ENCODE results near the gene METRNL. TPM values are rescaled to one million over a fixed set of nuclear protein-coding genes. Genes with fewer than 3 reads are reported as not detected.

METRNL gene
- total and polyA plus RNA-seq, 4 donors: 0.67 to 9.0 (median 8.6) TPM

DNA sequence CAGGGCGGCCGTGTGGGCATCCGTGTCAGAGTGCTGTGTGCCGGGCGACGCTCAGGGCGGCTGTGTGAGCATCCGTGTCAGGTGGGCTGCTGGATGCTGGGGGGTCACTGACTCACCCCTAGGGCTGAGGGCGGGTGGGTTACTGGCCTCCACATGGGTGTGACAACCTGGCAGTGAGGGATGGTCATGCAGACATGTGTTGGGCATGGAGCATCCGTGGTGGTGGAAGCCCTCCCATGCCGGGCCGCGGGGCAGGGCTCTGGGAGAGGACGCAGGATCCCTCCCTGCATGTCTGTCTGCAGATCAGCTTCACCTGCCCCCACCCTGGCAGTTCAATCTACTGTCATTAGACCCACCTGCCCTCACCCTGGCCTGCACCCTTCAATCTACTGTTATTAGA, 56.3 kb downstream of the METRNL start:
- Histone ChIP-seq H3K9me3 (ENCODE audit: control insufficient read depth in 4 of 4, low read length in 3 of 4) (no peaks in the 10 kb centered on the region), H3K36me3 (ENCODE audit: control insufficient read depth in 4 of 4, insufficient read depth in 3 of 4, low read depth in 1 of 4, low read length in 3 of 4) (no peaks in the 10 kb centered on the region), H3K27ac (ENCODE audit: low read depth in 1 of 2, low read length in 2 of 2) (no peak overlapping the region), H3K27me3 (ENCODE audit: control insufficient read depth in 4 of 4, insufficient read depth in 4 of 4, low read length in 3 of 4) (no peaks in the 10 kb centered on the region), H3K4me3 (ENCODE audit: low read depth in 1 of 3, low read length in 3 of 3) (no peak overlapping the region), H3K4me1 (ENCODE audit: control insufficient read depth in 4 of 4, insufficient read depth in 4 of 4, low read length in 3 of 4) (no peaks in the 10 kb centered on the region), H3K9ac (ENCODE audit: low read depth in 1 of 2, low read length in 2 of 2) (no peak overlapping the region)
- no peak for DNase-seq (ENCODE audit: low spot score)
- TF ChIP-seq NR2F2 (IDR thresholded peaks at IDR 0.05) (no peak), SP1 (IDR thresholded peaks at IDR 0.05) (no peak), JUND (IDR thresholded peaks at IDR 0.05) (no peak), FOXA1 (IDR thresholded peaks at IDR 0.05) (no peak), HNF4A (conservative IDR thresholded peaks at IDR 0.05) (no peak), EGR1 (IDR thresholded peaks at IDR 0.05; ENCODE audit: low read depth in 2 of 2) (no peak), HNF4G (IDR thresholded peaks at IDR 0.05) (no peak), FOXA2 (IDR thresholded peaks at IDR 0.05) (no peak), RXRA (IDR thresholded peaks at IDR 0.05) (no peak)
- WGBS: 92% methylated on average over 14 of the region's 14 CpGs

DNA sequence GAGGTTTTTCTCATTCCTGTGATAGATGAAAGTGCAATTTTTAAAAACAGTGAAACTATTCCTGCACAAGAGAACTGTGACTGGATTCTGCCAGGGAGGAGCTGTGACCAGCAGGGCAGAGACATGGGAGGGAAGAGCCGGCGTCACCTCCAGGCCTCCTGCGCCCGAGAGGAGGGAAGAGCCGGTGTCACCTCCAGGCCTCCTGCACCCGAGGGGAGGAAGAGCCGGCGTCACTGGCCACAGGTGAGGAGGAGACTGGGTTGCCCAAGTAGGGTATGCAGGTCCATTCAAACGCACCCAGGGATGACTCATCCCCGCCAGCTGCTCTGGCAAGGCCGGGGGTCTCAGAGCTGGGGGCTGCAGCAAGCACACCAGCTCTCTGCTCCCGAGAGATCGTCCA, 56.7 kb downstream of the METRNL start:
- Histone ChIP-seq H3K9ac (ENCODE audit: low read depth in 1 of 2, low read length in 2 of 2) (no peak overlapping the region), H3K4me1 (ENCODE audit: control insufficient read depth in 4 of 4, insufficient read depth in 4 of 4, low read length in 3 of 4) (no peaks in the 10 kb centered on the region), H3K36me3 (ENCODE audit: control insufficient read depth in 4 of 4, insufficient read depth in 3 of 4, low read depth in 1 of 4, low read length in 3 of 4) (no peaks in the 10 kb centered on the region), H3K9me3 (ENCODE audit: control insufficient read depth in 4 of 4, low read length in 3 of 4) (no peaks in the 10 kb centered on the region), H3K27ac (ENCODE audit: low read depth in 1 of 2, low read length in 2 of 2) (no peak overlapping the region), H3K4me3 (ENCODE audit: low read depth in 1 of 3, low read length in 3 of 3) (no peak overlapping the region), H3K27me3 (ENCODE audit: control insufficient read depth in 4 of 4, insufficient read depth in 4 of 4, low read length in 3 of 4) (no peaks in the 10 kb centered on the region)
- DNase-seq (ENCODE audit: low spot score): no peak
- 83% methylated on average over 13 of the region's 13 CpGs for WGBS
- TF ChIP-seq GABPA (IDR thresholded peaks at IDR 0.05 in 1 of 2, conservative IDR thresholded peaks at IDR 0.05 in 1 of 2) (no peak), NR2F2 (IDR thresholded peaks at IDR 0.05) (no peak), HNF4A (conservative IDR thresholded peaks at IDR 0.05) (no peak), RXRA (IDR thresholded peaks at IDR 0.05) (no peak), RAD21 (IDR thresholded peaks at IDR 0.05) (no peak), YY1 (IDR thresholded peaks at IDR 0.05) (no peak), HNF4G (IDR thresholded peaks at IDR 0.05) (no peak), FOXA2 (IDR thresholded peaks at IDR 0.05) (no peak), FOXA1 (IDR thresholded peaks at IDR 0.05) (no peak), SP1 (IDR thresholded peaks at IDR 0.05) (no peak), JUND (IDR thresholded peaks at IDR 0.05) (no peak), EGR1 (IDR thresholded peaks at IDR 0.05; ENCODE audit: low read depth in 2 of 2) (no peak)
- TF ChIP-seq, protein P1, sequence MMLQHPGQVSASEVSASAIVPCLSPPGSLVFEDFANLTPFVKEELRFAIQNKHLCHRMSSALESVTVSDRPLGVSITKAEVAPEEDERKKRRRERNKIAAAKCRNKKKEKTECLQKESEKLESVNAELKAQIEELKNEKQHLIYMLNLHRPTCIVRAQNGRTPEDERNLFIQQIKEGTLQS (IDR thresholded peaks at IDR 0.05): no peak
- TF ChIP-seq, protein P2, sequence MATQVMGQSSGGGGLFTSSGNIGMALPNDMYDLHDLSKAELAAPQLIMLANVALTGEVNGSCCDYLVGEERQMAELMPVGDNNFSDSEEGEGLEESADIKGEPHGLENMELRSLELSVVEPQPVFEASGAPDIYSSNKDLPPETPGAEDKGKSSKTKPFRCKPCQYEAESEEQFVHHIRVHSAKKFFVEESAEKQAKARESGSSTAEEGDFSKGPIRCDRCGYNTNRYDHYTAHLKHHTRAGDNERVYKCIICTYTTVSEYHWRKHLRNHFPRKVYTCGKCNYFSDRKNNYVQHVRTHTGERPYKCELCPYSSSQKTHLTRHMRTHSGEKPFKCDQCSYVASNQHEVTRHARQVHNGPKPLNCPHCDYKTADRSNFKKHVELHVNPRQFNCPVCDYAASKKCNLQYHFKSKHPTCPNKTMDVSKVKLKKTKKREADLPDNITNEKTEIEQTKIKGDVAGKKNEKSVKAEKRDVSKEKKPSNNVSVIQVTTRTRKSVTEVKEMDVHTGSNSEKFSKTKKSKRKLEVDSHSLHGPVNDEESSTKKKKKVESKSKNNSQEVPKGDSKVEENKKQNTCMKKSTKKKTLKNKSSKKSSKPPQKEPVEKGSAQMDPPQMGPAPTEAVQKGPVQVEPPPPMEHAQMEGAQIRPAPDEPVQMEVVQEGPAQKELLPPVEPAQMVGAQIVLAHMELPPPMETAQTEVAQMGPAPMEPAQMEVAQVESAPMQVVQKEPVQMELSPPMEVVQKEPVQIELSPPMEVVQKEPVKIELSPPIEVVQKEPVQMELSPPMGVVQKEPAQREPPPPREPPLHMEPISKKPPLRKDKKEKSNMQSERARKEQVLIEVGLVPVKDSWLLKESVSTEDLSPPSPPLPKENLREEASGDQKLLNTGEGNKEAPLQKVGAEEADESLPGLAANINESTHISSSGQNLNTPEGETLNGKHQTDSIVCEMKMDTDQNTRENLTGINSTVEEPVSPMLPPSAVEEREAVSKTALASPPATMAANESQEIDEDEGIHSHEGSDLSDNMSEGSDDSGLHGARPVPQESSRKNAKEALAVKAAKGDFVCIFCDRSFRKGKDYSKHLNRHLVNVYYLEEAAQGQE (IDR thresholded peaks at IDR 0.05): no peak
- TF ChIP-seq, protein P3, sequence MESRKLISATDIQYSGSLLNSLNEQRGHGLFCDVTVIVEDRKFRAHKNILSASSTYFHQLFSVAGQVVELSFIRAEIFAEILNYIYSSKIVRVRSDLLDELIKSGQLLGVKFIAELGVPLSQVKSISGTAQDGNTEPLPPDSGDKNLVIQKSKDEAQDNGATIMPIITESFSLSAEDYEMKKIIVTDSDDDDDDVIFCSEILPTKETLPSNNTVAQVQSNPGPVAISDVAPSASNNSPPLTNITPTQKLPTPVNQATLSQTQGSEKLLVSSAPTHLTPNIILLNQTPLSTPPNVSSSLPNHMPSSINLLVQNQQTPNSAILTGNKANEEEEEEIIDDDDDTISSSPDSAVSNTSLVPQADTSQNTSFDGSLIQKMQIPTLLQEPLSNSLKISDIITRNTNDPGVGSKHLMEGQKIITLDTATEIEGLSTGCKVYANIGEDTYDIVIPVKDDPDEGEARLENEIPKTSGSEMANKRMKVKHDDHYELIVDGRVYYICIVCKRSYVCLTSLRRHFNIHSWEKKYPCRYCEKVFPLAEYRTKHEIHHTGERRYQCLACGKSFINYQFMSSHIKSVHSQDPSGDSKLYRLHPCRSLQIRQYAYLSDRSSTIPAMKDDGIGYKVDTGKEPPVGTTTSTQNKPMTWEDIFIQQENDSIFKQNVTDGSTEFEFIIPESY (IDR thresholded peaks at IDR 0.05): no peak
- TF ChIP-seq, protein P4, sequence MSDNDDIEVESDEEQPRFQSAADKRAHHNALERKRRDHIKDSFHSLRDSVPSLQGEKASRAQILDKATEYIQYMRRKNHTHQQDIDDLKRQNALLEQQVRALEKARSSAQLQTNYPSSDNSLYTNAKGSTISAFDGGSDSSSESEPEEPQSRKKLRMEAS (IDR thresholded peaks at IDR 0.05): no peak
- TF ChIP-seq, protein P5, sequence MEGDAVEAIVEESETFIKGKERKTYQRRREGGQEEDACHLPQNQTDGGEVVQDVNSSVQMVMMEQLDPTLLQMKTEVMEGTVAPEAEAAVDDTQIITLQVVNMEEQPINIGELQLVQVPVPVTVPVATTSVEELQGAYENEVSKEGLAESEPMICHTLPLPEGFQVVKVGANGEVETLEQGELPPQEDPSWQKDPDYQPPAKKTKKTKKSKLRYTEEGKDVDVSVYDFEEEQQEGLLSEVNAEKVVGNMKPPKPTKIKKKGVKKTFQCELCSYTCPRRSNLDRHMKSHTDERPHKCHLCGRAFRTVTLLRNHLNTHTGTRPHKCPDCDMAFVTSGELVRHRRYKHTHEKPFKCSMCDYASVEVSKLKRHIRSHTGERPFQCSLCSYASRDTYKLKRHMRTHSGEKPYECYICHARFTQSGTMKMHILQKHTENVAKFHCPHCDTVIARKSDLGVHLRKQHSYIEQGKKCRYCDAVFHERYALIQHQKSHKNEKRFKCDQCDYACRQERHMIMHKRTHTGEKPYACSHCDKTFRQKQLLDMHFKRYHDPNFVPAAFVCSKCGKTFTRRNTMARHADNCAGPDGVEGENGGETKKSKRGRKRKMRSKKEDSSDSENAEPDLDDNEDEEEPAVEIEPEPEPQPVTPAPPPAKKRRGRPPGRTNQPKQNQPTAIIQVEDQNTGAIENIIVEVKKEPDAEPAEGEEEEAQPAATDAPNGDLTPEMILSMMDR (IDR thresholded peaks at IDR 0.05; ENCODE audit: low read depth, low read length, missing input control): no peak
